NCI-H345 treated with DMSO at 0.1 percent for 48 hours (cell line): ENCODE measurements around the gene ZNF121.
A peak's percentile ranks its signal among the peaks of the same experiment; 100 is the strongest.

ENCODE experiments used
- DNase-seq: peaks from one replicate; lab custom pipeline; 2025; ENCODE audit not compliant: unreplicated experiment; lab: John Stamatoyannopoulos, UW

The ZNF121 gene

DNA sequence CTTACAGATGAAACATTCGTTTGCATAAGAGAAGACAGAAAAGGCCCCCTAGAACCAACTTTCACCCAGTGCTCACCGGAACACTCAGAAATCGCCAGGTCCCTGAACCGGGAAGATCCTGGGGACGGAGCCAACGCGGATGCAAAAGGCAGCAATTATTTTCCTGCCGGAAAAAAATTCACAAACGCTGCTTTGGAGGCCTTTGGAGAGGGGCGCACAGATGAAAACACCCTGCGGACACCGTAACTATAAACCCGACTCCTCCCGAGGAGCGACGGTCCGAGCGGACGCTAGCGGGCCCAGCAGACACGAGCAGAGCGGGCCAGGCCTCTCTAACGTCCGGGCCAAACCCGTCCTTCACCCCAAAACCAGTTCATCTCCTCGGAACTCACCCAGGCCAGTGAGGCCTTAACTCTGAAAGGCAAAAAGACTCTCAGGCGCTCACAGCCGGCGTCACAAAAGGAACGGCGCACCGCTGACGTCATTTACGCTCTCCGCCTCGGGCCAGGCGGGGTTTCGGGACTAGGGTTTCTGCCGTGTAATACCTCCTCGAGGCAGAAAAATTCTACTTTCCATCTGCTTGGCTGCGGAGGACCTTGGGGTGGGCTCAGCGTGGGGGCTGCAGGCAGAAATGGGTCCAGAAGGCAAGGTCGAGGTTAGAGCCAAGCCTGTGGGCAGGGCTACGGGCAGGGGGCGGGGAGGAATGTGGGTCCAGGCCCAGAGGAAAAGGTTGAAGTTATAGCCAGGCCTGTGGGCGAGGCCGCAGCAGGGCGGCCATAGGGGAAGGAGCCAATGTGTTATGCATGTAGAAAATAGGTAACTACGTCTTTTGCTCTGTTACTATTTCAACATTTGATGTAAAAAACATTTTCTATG is 45.9 kb downstream of the ZNF121 start, which contains the start of gene ZNF426:
Gene ZNF426 (minus strand): TSS at position 463 of the 876 bp plus-strand sequence. CDS start 2,413 bp downstream, outside the sequence.
- DNase-seq = peak; percentile 69

GRCh38 chr19:9535934-9536333 is 48.4 kb downstream of the ZNF121 start:
- DNase-seq = no peak

- DNase-seq = no peak
These were observed 52.4 kb downstream of the ZNF121 start for GRCh38 chr19:9531933-9532332.

DNA sequence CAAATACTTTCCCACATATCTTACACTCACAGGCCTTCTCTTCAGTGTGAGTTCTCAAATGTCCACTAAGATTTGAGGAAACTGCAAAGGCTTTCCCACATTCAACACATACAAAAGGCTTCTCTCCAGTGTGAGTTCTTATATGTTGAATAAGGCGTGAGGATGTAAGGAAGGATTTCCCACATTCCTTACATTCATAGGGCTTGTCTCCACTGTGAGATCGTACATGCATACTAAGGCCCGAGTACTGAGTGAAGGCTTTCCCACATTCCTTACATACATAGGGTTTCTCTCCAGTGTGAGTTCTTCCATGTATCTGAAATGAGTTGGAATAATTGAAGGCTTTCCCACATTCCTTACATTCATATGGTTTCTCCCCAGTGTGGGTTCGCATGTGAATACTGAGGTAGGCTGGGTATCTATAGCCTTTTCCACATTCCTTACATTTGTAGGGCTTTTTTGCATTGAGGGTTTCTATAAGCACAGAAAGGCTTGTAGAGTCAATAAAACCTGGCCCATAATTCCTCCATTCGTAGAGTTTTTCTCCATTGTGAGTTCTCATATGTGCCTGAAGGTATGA is 55.5 kb downstream of the ZNF121 start:
- no peak for DNase-seq

- DNase-seq = no peak
These were observed 60.3 kb downstream of the ZNF121 start for GRCh38 chr19:9523885-9524474.
